Stimulated activated CD4-positive, alpha-beta T cell treated with anti-CD3 and anti-CD28 coated beads, Interleukin-15, amount 100 ng/mL, for 1 hour (primary cell): ENCODE measurements around the gene NAPB.
"Not testable (repeated sequence)": the region's sequence is repeated elsewhere in the genome, so short reads cannot be mapped to it uniquely, and the experiment has no call there.

Source experiments
- DNase-seq, 2 donors: peaks; one replicate each; pipeline ENCODE4 v3.0.0-alpha.2; 2020; ENCODE audit warnings: low read depth in 1 of 2, low spot score in 1 of 2

Gene NAPB

DNA sequence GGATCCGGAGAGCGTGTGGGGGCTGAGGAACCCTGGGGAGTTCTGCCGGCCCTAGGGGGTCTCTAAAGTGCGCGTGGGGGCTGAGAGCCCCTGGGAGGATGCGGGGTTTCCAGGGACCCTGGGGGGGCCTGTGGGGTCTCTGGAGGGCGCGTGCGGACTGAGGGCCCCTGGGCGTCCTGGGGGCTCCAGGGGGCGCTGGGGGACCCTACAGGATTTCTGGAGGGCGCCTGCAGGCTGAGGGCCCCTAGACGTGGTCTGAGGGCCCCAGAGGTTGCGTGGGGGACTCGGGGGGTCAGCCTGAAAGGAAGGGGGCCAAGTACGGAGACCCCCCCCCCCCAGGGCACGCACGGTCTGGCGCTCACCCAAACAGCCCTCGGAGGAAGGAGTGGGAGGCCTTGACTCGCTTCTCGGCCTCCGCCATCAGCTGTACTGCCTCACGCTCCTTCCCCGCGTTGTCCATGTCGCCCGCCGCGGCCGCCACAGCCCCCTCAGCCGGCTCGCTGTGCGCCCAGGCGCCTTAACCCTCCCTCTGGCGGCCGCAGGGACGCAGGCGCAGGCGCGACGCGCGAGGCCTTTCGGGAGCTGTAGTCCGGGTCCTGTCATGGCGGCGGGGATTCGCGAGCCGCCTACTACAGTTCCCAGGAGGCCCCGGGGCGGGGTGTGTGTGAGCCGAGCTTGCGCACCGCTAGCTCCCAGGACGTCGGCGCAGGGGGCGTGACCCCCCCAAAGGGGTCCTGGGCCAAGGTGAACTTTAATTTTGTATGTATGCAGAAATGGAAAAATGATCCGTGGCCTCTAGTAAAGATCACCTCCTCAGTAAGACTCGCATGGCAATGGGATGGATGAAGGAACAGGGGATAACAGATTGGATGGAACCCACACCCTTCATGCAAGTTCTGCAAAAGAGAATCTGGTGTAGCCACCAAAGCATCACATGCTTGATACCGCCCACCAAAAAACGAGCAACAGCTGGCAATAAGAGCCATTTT is at the start of gene NAPB:
Gene NAPB, minus strand, starts transcription at position 546 of the 989 bp plus-strand sequence. Its CDS starts 86 bp downstream, at position 460.
- peak; percentile 83 to 89 for DNase-seq

DNA sequence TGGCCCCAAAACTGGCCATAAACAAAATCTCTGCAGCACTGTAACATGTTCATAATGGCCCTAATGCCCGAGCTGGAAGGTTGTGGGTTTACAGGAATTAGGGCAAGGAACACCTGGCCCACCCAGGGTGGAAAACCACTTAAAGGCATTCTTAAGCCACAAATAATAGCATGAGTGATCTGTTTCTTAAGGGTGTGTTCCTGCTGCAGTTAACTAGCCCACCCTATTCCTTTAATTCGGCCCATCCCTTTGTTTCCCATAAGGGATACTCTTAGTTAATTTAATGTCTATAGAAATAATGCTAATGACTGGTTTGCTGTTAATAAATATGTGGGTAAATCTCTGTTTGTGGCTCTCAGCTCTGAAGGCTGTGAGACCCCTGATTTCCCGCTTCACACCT is 45.7 kb upstream of the NAPB start:
- DNase-seq, result not testable (repeated sequence)

DNA sequence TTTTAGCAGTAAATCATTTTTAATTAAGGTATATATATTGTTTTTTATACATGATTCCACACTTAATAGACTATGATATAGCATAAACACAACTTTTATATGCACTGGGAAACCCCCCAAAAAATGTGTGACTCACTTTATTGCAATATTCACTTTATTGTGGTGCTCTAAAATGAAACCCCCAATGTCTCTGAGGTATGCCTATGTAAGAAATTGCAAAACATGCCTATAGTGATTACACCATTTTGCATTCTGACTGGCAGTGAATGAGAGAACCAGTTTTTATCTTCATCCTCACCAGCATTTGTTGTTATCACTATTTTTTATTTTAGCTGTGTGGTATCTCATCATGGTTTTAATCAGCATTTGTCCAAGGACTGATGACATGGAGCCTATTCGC is 39.9 kb upstream of the NAPB start:
- DNase-seq, result no peak

GRCh38 chr20:23459461-23460150 is 38.3 kb upstream of the NAPB start:
- no peak for DNase-seq

DNA sequence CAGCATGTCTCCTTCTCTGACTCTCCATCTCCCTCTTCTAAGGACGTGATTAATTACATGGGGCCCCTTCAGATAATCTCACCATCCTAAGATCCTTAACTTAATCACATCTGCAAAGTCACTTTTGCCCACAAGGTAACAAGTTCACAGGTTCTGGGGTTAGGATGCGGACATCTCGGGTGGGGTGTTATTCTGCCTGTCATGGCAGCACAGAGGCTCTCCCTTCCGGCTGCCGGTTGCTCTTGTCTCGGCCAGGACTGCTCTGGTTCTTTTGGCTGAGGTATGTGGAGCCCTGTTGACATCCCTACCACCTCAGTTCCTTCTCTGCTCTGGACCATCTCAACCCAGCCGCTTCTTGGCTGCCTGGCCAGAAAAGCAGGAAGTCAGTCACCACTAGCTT is 35.6 kb upstream of the NAPB start:
- DNase-seq, result no peak

DNA sequence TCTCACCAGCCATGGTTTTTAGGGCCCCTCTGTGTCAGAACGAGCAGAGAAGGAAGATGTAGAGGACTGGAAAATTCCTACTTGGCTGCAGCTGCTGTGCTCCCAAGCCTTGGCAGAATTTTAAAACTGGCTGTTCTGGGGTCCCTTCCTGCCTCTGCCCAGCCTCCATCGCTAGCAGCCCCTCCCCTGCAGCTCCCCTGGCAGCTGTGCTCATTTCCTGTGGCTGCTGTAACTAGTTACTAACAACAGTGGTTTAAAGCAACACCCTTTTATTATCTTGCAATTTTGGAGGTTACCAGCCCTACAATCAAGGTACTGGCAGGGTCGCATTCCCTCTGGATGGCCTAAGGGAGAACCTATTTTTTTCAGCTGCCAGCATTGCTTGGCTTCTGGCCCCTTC is 35.1 kb upstream of the NAPB start:
- no peak for DNase-seq

DNA sequence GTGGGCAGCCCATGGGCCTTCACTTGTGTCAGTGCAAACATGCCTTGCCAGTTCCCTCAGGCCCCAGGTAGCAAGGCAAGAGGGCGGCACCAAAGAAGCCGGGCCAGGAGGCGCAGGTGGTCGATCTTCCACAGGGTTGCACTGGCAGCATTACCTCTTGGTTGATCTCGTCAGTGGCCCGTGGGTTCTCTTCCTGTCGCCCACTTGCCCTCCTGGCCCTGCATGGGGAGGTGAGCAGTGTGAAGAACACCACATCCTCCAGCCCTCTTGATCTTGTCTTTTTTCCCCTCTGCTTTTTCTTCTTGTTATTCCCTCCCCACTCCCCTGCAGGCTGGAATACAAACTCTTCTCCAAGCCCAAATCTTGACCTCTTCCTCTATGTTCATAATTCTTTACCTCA is 34.4 kb upstream of the NAPB start:
- DNase-seq, result no peak

DNA sequence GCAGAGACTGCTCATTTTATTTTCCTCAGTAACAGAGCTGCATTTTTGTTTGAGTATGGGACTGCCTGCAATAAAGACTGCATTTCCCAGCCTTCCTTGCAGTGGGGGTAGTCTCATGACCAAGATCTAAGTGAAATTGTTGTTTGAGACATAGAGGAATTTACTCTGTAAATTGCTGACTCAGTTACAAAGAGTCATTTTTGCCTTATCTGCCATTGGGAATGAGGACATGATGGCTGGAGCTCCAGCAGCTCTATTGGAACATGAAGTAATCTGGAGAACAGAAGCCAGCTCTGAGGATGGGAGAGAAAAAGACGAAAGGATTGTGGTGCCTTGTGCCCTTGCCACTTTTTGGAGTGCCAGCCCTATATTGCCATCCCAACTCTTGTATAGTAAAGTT is 33.5 kb upstream of the NAPB start:
- no peak for DNase-seq

DNA sequence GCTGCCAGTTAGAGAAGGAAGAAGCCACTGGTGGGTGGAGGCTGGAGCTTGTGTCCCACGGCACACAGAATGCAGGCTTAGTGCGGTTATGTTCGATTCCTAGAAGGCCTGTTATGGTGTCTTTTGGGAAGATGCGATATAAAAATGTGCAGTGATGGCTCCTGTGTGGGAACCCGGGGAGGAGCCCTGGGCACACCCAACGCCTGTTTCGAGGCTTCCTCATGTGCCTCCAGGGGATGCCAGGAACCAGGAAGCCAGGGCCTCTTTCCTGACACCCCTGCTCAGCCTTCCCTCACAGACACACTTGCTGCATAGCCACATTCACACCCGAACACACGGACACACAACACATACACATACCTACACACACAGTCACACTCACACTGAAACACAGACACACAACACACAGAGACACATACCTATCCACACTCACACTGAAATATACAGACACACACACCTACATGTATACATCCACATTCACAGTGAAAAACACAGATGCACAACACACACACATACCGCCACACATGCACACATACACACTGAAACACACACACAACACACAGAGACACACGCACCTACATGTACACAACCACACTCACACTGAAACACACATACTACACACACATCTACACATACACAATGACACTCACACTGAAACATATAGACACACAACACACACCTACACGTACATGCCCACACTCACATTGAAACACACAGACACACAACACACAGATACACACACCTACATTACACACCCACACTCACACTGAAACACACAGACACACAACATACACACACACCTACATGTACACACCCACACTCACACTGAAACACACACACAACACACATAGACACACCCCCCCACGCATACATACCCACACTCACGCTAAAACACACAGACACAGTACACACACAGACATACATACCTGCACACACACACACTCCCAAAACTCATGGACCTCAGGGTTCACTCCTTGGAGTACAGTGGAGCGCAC is 32.6 kb upstream of the NAPB start:
- DNase-seq, result no peak

DNA sequence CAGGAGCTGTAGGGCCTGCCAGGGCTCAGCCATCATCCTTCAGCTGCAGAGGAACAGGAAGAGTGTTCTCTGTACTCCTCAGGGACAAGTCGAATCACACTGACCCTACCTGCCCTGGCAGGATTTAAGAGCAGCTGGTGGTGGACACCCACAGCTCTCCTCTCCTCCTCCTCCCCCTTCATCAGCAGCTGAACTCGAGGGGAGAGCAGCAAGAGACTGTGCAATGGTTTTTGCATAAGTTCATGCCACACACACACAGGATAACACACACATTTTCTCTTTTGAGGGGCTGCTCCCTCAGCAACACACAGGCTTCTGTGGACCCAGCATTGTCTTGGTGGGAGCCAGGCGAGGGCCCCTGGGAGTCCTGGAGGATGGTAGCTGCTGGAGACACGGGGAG is 31.5 kb upstream of the NAPB start, which contains the start of gene CST11:
Gene CST11, minus strand, starts transcription at position 101 of the 400 bp plus-strand sequence. Its CDS starts 65 bp downstream, at position 36.
- no peak for DNase-seq

GRCh38 chr20:23451956-23452487 is 30.7 kb upstream of the NAPB start:
- no peak for DNase-seq

GRCh38 chr20:23450877-23451276 is 29.6 kb upstream of the NAPB start:
- DNase-seq, result no peak

DNA sequence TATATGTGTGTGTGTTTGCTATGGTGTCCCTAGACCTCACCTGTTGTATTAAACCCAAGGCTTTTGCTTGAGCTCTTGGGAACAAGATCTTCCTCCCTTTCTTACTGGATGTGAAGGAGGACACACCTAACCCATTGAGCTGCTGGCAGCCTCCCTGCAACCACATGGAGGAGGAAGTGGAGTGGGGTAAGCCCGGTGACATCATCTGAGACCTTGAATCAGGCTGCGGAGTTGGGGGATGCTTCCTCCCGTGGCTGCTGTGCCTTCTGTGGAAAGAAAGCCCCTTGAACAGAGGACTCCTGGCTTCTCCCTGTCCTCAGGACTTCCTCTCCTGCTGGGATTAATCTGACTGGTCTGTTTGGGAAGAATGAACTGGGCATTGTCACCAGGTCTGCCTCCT is 28.1 kb upstream of the NAPB start:
- DNase-seq, result no peak

- DNase-seq, result no peak
Measured at GRCh38 chr20:23448167-23448566, 26.9 kb upstream of the NAPB start.

- DNase-seq, result no peak
Measured at GRCh38 chr20:23446505-23446904, 25.2 kb upstream of the NAPB start.

GRCh38 chr20:23445596-23446217 is 24.4 kb upstream of the NAPB start:
- DNase-seq, result no peak

DNA sequence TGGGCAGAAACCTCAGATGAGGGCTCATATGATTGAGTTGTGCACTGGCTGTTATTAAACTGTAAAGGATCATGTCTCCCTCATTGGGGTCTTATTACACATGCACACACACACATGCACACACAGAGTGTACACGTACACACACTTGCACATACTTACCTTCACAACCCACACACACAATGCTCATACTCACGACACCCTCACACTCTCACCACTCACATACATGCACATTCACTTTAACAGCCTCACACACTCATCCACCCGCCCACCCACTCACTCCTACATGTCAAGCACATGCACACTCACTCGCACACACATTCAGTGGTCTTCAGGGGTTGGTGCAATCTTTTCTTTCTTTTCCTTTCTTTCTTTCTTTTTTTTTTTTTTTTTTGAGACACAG is 23.6 kb upstream of the NAPB start:
- DNase-seq, result no peak

GRCh38 chr20:23442436-23442835 is 21.1 kb upstream of the NAPB start:
- no peak for DNase-seq

GRCh38 chr20:23441850-23442313 is 20.6 kb upstream of the NAPB start:
- no peak for DNase-seq

DNA sequence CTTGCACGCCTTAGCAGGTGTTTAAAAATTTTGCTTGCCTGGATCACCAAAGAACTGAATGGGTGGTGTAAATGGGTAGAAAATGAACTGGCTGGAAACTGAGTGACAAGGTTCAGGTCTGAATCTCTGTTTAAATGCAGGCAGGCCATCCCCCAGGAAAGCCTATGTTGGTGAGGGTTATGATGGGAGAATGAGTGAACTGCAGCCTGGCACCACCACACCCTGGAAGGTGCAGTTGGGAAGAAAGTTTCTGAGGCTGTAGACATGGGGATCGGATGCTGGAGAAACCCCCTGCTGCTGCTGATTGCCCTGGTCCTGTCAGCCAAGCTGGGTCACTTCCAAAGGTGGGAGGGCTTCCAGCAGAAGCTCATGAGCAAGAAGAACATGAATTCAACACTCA is 18.7 kb upstream of the NAPB start:
- DNase-seq, result no peak
